HL-60 (cell line): ENCODE results near the gene CDH15.

Experiments used
- CTCF ChIP-seq: IDR thresholded peaks from one replicate; pipeline ENCODE4 v1.5.1; 2011; ENCODE audit warnings: low read length, control low read depth, inconsistent platforms; ENCODE audit not compliant: insufficient read depth
- POLR2AphosphoS5 ChIP-seq: IDR thresholded peaks from 2 replicates; pipeline ENCODE4 v1.6.1; 2012; ENCODE audit warnings: low read depth
- REST ChIP-seq: IDR thresholded peaks from 2 replicates; pipeline ENCODE4 v1.6.1; 2012; ENCODE audit warnings: low read depth; ENCODE audit not compliant: insufficient replicate concordance

GRCh38 chr16:89155184-89155679 lies 16.3 kb upstream of the CDH15 start:
- TF ChIP-seq CTCF (no peak), REST (no peak), POLR2AphosphoS5 (no peak; the same call in none of the 2 replicates)
